ENCODE results near the gene ZNF81.

Gene ZNF81

GRCh38 chrX:47828984-47829383 is 7.7 kb upstream of the ZNF81 start:
- DNase-seq (ENCODE audit: extremely low spot score) = no peak
- CTCF ChIA-PET = interaction anchor here (0.9 to 5.1 kb wide), 3 partner anchors 9 to 209 kb away, joined by 3 to 48 read pairs (median 4); no protein-coding TSS in a partner anchor
- TF ChIP-seq CTCF (IDR thresholded peaks at IDR 0.05; ENCODE audit: control extremely low read depth, extremely low read depth, low read depth, missing control alignments) = no peak
- POLR2A ChIA-PET = no interaction called here

GRCh38 chrX:47831788-47832187 is 4.9 kb upstream of the ZNF81 start:
- ChIA-PET CTCF (interaction anchor here (1.3 to 5.1 kb wide), 7 partner anchors 9 to 195 kb away, joined by 4 to 48 read pairs (median 6); no protein-coding TSS in a partner anchor), POLR2A (no interaction called here)
- TF ChIP-seq CTCF (IDR thresholded peaks at IDR 0.05; ENCODE audit: control extremely low read depth, extremely low read depth, low read depth, missing control alignments) = peak; percentile 75
- peak; percentile 52 for DNase-seq (ENCODE audit: extremely low spot score)

- CTCF ChIA-PET = no interaction called here
- DNase-seq (ENCODE audit: extremely low spot score) = no peak
- POLR2A ChIA-PET = no interaction called here
- TF ChIP-seq CTCF (IDR thresholded peaks at IDR 0.05; ENCODE audit: control extremely low read depth, extremely low read depth, low read depth, missing control alignments) = no peak
Measured at GRCh38 chrX:47838361-47838760, 1.7 kb downstream of the ZNF81 start.

- ChIA-PET POLR2A (no interaction called here), CTCF (no interaction called here)
- no peak for TF ChIP-seq CTCF (IDR thresholded peaks at IDR 0.05; ENCODE audit: control extremely low read depth, extremely low read depth, low read depth, missing control alignments)
- DNase-seq (ENCODE audit: extremely low spot score) = no peak
Measured at GRCh38 chrX:47840111-47840510, 3.4 kb downstream of the ZNF81 start.

- CTCF ChIA-PET = interaction anchor here (0.9 kb wide), 2 partner anchors 12 to 184 kb away, joined by 3 to 4 read pairs; no protein-coding TSS in a partner anchor
- POLR2A ChIA-PET = no interaction called here
- no peak for TF ChIP-seq CTCF (IDR thresholded peaks at IDR 0.05; ENCODE audit: control extremely low read depth, extremely low read depth, low read depth, missing control alignments)
- DNase-seq (ENCODE audit: extremely low spot score) = no peak
Measured at GRCh38 chrX:47843363-47843762, 6.7 kb downstream of the ZNF81 start.

- no peak for DNase-seq (ENCODE audit: extremely low spot score)
- POLR2A ChIA-PET = no interaction called here
- no peak for TF ChIP-seq CTCF (IDR thresholded peaks at IDR 0.05; ENCODE audit: control extremely low read depth, extremely low read depth, low read depth, missing control alignments)
- CTCF ChIA-PET = interaction anchor here (0.9 kb wide), 2 partner anchors 12 to 183 kb away, joined by 3 to 4 read pairs; no protein-coding TSS in a partner anchor
Measured at GRCh38 chrX:47844117-47844516, 7.4 kb downstream of the ZNF81 start.

Measured in GM10248 (cell line).